ENCODE results near the gene CREB5. TPM values are rescaled to one million over a fixed set of nuclear protein-coding genes. Genes with fewer than 3 reads are reported as not detected.

Gene CREB5
- polyA plus RNA-seq, 1 donor from 2014 or later: 3.7 TPM

GRCh38 chr7:28815928-28816373 is 403.6 kb downstream of the CREB5 start:
- H3F3A ChIP-seq (ENCODE audit: insufficient read depth, low read length, poor library complexity, severe bottlenecking): no peaks in the 10 kb centered on the region
- H3K9me2 ChIP-seq (ENCODE audit: insufficient read depth, low read length): no peaks in the 10 kb centered on the region
- H3K27me3 ChIP-seq (ENCODE audit: insufficient read depth, low read depth, low read length): no peaks in the 10 kb centered on the region
- H3K79me2 ChIP-seq (replicated peaks; ENCODE audit: insufficient read depth, low read length): no peaks in the 10 kb centered on the region
- H3K36me3 ChIP-seq (ENCODE audit: insufficient read depth, low read length): no peaks in the 10 kb centered on the region
- H3K27ac ChIP-seq (ENCODE audit: low read length): no peak overlapping the region
- no peaks in the 10 kb centered on the region for H3K9me3 ChIP-seq (ENCODE audit: low read length)
- TF ChIP-seq MXI1 (conservative IDR thresholded peaks at IDR 0.05; ENCODE audit: poor library complexity, severe bottlenecking): no peak
- TF ChIP-seq EP300 (conservative IDR thresholded peaks at IDR 0.05; ENCODE audit: poor library complexity, severe bottlenecking): no peak
- TF ChIP-seq SMC3 (conservative IDR thresholded peaks at IDR 0.05; ENCODE audit: poor library complexity): no peak
- TF ChIP-seq POLR2AphosphoS5 (IDR thresholded peaks at IDR 0.05): no peak
- TF ChIP-seq EZH2 (IDR thresholded peaks at IDR 0.05; ENCODE audit: borderline replicate concordance, insufficient read depth, low read length, poor library complexity, severe bottlenecking): no peak
- no peak for TF ChIP-seq REST (IDR thresholded peaks at IDR 0.05; ENCODE audit: borderline replicate concordance)
- no peak for TF ChIP-seq TAF1 (IDR thresholded peaks at IDR 0.05; ENCODE audit: low read depth)
- TF ChIP-seq CTCF (IDR thresholded peaks at IDR 0.05; ENCODE audit: poor library complexity, severe bottlenecking): no peak
- no peak for TF ChIP-seq RAD21 (conservative IDR thresholded peaks at IDR 0.05)
- no peak overlapping the region for H3K4me2 ChIP-seq (ENCODE audit: low read length)
- H2AFZ ChIP-seq (ENCODE audit: low read depth, low read length): no peak overlapping the region
- no peaks in the 10 kb centered on the region for H4K20me1 ChIP-seq (ENCODE audit: insufficient read depth)
- no peak overlapping the region for H3K4me3 ChIP-seq (ENCODE audit: low read length)
- H3K9ac ChIP-seq (ENCODE audit: low read length): no peak overlapping the region

- Histone ChIP-seq H3F3A (ENCODE audit: insufficient read depth, low read length, poor library complexity, severe bottlenecking) (peaks cover 13% of the 10 kb centered on the region), H3K4me2 (ENCODE audit: low read length) (no peak overlapping the region), H3K9me2 (ENCODE audit: insufficient read depth, low read length) (no peaks in the 10 kb centered on the region), H2AFZ (ENCODE audit: low read depth, low read length) (no peak overlapping the region), H3K9me3 (ENCODE audit: low read length) (no peaks in the 10 kb centered on the region), H3K27me3 (ENCODE audit: insufficient read depth, low read depth, low read length) (no peaks in the 10 kb centered on the region), H4K20me1 (ENCODE audit: insufficient read depth) (no peaks in the 10 kb centered on the region), H3K36me3 (ENCODE audit: insufficient read depth, low read length) (no peaks in the 10 kb centered on the region), H3K27ac (ENCODE audit: low read length) (no peak overlapping the region), H3K79me2 (replicated peaks; ENCODE audit: insufficient read depth, low read length) (no peaks in the 10 kb centered on the region), H3K9ac (ENCODE audit: low read length) (no peak overlapping the region), H3K4me3 (ENCODE audit: low read length) (no peak overlapping the region)
- no peak for TF ChIP-seq MXI1 (conservative IDR thresholded peaks at IDR 0.05; ENCODE audit: poor library complexity, severe bottlenecking)
- TF ChIP-seq EP300 (conservative IDR thresholded peaks at IDR 0.05; ENCODE audit: poor library complexity, severe bottlenecking): no peak
- TF ChIP-seq EZH2 (IDR thresholded peaks at IDR 0.05; ENCODE audit: borderline replicate concordance, insufficient read depth, low read length, poor library complexity, severe bottlenecking): no peak
- no peak for TF ChIP-seq RAD21 (conservative IDR thresholded peaks at IDR 0.05)
- TF ChIP-seq CTCF (IDR thresholded peaks at IDR 0.05; ENCODE audit: poor library complexity, severe bottlenecking): no peak
- TF ChIP-seq TAF1 (IDR thresholded peaks at IDR 0.05; ENCODE audit: low read depth): no peak
- no peak for TF ChIP-seq SMC3 (conservative IDR thresholded peaks at IDR 0.05; ENCODE audit: poor library complexity)
- TF ChIP-seq REST (IDR thresholded peaks at IDR 0.05; ENCODE audit: borderline replicate concordance): no peak
- TF ChIP-seq POLR2AphosphoS5 (IDR thresholded peaks at IDR 0.05): no peak
Observed at GRCh38 chr7:28818996-28819395, 406.7 kb downstream of the CREB5 start.
